Measurements from ENCODE around the gene PRDM1.

GRCh38 chr6:106120406-106120805 is 34.3 kb downstream of the PRDM1 start:
- no peak for TF ChIP-seq CTBP1 (IDR thresholded peaks at IDR 0.05; ENCODE audit: borderline replicate concordance)
- TF ChIP-seq ARNT (IDR thresholded peaks at IDR 0.05): no peak
- TF ChIP-seq, protein P1, sequence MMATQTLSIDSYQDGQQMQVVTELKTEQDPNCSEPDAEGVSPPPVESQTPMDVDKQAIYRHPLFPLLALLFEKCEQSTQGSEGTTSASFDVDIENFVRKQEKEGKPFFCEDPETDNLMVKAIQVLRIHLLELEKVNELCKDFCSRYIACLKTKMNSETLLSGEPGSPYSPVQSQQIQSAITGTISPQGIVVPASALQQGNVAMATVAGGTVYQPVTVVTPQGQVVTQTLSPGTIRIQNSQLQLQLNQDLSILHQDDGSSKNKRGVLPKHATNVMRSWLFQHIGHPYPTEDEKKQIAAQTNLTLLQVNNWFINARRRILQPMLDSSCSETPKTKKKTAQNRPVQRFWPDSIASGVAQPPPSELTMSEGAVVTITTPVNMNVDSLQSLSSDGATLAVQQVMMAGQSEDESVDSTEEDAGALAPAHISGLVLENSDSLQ (IDR thresholded peaks at IDR 0.05): no peak
- no peak for TF ChIP-seq FOXK2 (IDR thresholded peaks at IDR 0.05)
- no peak for TF ChIP-seq LEF1 (IDR thresholded peaks at IDR 0.05; ENCODE audit: borderline replicate concordance)
- no peak for TF ChIP-seq SP1 (IDR thresholded peaks at IDR 0.05)
- TF ChIP-seq TARDBP (IDR thresholded peaks at IDR 0.05): no peak
- TF ChIP-seq ZNF384 (IDR thresholded peaks at IDR 0.05): no peak

Data from HEK293T (cell line).